ENCODE measurements around the gene PHC2.

The PHC2 gene

DNA sequence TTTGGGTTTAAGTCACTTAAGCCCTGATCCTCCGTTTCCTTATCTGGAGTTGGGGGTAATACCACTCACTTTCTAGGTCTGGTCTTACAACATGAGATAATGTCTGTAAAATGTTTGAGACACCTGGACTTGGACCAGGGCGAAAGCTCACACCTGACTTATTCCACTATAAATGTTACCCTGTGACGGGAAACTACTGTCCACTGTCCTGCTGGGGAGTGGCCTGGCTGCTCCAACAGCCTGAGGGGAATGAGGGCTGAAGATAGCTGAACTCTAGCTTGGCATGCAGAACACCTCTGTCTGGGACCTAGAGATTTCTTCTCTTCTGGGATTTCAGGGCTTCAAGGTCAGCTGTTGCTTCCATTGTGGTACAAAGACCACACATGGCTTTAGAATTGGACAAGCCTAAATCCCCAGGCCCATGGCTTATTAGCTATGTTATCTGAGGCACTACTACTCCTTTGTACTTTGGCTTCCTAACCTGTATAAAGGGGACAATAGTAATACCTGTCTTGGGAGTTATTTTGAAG, 100.5 kb downstream of the PHC2 start:
- DNase-seq (ENCODE audit: low read depth): no peak

- no peak for DNase-seq (ENCODE audit: low read depth)
Measured at GRCh38 chr1:33329600-33330305, 101.1 kb downstream of the PHC2 start.

- no peak for DNase-seq (ENCODE audit: low read depth)
Measured at GRCh38 chr1:33328817-33329216, 102.1 kb downstream of the PHC2 start.

- no peak for DNase-seq (ENCODE audit: low read depth)
Measured at GRCh38 chr1:33327587-33328325, 103.1 kb downstream of the PHC2 start.

DNA sequence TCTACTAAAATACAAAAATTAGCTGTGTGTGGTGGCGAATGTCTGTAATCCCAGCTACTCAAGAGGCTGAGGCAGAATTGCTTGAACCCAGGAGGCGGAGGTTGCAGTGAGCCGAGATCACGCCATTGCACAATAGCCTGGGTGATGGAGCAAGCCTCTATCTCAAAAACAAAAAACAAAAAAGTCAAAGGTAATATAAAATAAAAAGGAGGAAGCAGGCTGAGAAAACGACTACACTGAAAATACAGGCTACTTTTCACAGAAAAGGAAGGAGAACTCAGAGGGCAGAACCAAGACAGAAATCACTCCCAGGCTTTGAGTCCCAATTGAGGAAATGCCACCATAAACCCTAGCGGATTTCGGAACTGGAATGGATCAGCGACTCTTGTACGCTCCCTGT, 104.1 kb downstream of the PHC2 start:
- DNase-seq (ENCODE audit: low read depth): no peak

- no peak for DNase-seq (ENCODE audit: low read depth)
Measured at GRCh38 chr1:33324677-33325575, 106.0 kb downstream of the PHC2 start.

DNA sequence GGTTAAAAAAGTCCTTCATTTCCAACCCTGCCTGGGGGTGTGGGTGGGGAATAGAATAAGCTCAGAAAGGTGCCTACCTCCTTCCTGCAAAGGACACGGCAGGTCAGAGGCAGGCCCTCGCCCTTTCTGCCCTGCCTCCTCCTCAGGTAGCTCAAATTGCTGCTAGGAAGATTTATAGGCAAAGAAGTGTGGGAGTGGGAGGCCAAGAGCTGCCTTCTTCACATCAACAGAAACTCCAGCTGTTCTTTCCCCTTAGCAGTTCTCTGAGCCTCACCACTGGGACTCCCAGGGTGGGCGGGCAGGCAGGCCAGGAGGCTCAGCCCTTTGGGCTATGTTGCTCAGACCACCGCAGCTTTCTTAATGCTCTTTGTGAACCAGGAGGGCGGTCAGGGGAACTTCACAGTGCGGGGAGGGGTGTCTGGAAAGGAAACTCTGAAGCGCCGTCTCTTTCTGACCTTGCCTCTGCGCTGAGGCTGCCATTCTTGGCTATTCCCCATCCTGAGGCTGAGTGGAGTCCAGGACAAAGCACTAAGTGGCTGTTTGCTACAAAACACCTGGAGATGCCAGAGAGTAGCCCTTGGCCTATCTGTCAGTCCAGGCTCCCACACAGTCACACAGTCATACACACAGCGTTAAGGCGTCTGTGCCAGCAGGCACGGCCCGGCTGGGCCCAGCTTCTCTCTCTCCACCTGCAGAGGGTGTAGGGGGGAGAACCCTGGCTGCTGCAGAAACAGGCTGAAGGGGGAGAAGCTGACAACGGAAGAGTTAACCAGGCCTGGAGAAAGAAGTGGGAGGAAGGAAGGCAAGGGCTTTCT, 107.0 kb downstream of the PHC2 start:
- DNase-seq (ENCODE audit: low read depth): no peak

- DNase-seq (ENCODE audit: low read depth): no peak
Measured at GRCh38 chr1:33322870-33323585, 107.9 kb downstream of the PHC2 start.

DNA sequence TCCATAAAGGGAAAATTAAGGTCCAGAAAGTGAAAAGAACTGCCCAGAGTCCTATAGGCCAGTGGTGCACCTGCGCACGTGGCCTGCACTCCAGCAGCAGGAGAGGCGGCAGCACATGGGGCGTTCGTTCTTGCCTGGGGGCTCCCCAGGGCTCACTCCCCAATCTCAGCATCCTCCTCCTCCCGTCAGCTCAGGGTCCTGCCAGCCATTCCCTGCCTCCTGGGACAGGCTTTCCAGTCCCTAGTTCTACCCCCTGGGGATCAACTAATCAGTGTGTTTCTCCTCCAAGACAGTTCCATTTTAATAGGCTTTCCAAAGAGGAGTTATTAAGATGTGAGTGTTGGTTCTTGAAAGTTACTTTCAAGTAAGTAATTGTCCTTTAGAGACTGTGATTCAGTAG, 108.8 kb downstream of the PHC2 start:
- no peak for DNase-seq (ENCODE audit: low read depth)

DNA sequence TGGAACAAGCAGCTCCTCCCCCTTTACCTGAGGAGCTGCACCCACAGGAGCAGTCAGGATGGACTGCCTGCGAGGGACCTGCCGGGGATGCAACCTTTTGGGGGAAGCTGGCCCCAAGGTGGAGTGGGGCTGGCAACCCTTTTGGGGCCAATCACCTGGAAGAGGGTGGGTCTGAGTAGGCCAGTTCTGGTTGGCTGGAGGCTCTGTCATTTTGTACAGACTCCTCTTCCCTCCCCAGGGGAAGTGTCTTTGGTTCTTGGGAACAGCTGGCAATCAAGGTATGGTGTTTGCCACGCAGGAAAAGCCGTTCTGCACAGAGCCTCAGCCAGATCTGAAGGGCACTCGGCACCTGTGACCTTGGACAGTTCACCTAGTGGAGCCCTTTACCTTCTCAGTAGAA, 109.7 kb downstream of the PHC2 start:
- no peak for DNase-seq (ENCODE audit: low read depth)

DNA sequence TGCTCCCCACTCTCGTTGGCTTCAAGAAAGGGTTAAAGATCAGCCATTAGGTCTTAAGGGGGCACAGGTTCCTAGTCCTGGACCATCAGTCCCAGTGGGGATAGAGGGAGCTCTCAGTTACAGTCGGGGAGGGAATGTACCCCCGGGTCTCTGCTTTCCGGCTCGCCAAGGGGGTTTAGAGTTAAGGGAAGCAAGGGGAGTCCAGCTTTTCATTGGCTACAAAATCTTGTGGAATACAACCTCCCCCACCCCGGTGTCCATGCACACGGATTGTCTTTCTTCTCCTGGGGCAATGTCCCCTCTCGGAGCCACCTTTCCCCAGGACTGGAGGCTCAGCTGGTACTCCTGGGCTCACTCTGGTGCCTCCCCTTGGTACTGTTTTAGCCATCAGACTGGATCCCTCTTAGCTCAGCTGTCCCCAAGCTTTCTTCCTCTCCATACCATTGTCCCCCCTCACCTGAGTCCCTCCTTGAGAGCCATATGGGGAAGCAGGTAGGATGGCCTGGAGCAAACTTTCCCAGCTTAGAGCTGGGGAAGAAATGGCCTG, 110.2 kb downstream of the PHC2 start, which contains the start of gene A3GALT2:
A3GALT2 (minus strand) TSS at position 480 of the 547 bp plus-strand sequence; CDS start at position 480, 0 bp downstream.
- no peak for DNase-seq (ENCODE audit: low read depth)

- DNase-seq (ENCODE audit: low read depth): no peak
Measured at GRCh38 chr1:33319949-33320618, 110.8 kb downstream of the PHC2 start.

GRCh38 chr1:33319186-33319948, 111.5 kb downstream of the PHC2 start:
- DNase-seq (ENCODE audit: low read depth): no peak

DNA sequence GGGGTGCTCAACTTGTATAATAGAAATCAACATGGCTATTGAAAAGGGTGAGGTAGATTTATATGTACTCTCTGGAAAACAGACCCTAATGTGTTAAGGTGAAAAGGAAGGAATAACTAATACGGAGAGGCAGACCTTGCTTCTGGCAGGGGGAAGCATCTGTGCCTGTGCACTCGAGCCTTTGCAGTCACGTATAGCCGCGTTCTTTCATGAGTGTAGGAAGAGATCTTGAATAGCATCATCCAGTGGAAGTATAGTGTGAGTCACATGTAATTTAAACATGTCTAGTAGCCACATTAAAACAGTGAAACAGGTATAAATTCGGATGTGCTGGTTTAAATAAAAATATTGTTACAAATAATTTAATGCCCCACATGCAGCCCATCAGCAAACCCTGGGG, 112.9 kb downstream of the PHC2 start:
- no peak for DNase-seq (ENCODE audit: low read depth)

GRCh38 chr1:33317354-33317753, 113.5 kb downstream of the PHC2 start:
- DNase-seq (ENCODE audit: low read depth): no peak

DNA sequence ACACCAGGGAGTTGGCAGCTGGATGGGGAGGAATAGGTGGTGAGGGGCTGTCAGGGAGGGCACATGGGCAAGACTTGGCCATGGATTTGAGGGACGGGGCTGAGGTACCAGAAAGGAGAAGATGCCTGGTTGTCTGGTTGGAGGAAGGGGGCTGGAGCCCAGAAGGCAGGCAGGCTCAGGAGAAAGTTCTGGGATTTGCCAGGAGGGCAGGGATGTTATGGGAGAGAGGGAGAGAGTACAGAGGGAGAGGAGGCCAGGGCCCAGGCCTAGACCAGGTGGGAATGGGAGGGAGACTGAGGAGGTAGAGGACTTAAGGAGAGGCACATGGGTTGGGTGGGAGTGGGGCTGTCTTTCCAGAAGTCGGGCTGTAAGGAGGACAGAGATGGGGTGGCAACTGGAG, 114.3 kb downstream of the PHC2 start:
- no peak for DNase-seq (ENCODE audit: low read depth)

GRCh38 chr1:33314416-33314815, 116.5 kb downstream of the PHC2 start:
- no peak for DNase-seq (ENCODE audit: low read depth)

GRCh38 chr1:33312413-33312749, 118.5 kb downstream of the PHC2 start:
- DNase-seq (ENCODE audit: low read depth): no peak

DNA sequence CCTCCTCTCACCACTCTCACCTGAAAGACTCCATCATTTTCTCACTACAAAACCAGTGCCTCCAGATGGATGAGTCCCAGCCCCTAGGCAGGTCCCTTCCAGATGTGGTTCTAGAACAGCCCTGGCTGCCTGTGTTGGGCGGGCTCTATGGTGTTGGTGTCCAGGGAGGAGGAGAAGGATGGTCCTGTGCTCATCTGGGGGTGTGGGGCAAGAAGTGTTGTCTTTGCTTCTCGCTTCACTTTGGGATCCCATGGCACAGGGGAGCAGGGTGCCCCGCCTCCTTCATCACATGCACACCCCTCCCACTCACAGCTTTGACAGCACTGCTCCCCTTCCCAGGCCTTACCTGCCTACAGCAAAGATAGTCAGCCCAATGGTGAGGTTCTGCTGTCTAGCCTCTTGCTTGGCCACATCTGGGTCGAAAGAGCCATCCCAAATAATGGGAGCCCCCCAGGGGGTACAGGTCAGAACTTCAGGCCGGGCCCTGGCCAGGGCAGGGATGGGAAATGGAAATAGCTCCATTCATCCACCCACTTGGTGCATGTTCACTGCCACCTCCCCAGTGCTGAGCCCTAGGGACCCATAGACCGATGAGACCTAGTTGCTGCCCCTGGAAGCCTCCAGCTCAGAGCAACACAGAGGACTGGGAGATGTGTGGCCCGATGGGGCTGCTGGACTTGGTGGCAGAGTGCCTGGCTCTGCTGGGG, 119.0 kb downstream of the PHC2 start:
- no peak for DNase-seq (ENCODE audit: low read depth)
